IMR-90 (cell line): ENCODE data around the gene UBL4A. TPM values are rescaled to one million over a fixed set of nuclear protein-coding genes. Genes with fewer than 3 reads are reported as not detected.

Source experiments
- ATAC-seq: fragments of 200-7000 bp; cut with Tn5 transposase; 2 replicates; pipeline ENCODE4 v1.9.1; 2020; ENCODE audit warnings: low read depth, mild to moderate bottlenecking, moderate library complexity
- BruUV-seq: library from RNA; stranded (reverse); fragments of 400-500 nt; replicated peaks from 2 replicates; lab custom pipeline; 2021; lab: Mats Ljungman, UMichigan
- CTCF ChIA-PET: fragments of 300-600 bp; formaldehyde crosslinking; extraction: SDS; loops from one replicate; lab custom pipeline; 2021; ENCODE audit warnings: antibody characterized with exemption; lab: Yijun Ruan, JAX
- POLR2A ChIA-PET: fragments of 300-600 bp; sonication (Branson Sonifier 250); formaldehyde crosslinking; loops from one replicate; lab custom pipeline; 2022; ENCODE audit warnings: antibody characterized with exemption; ENCODE audit not compliant: unreplicated experiment; lab: Charles Lee
- DNase-seq: peaks from one replicate; pipeline ENCODE4 v3.0.0; 2013
- H2AFZ ChIP-seq: replicated peaks from 2 replicates; pipeline ENCODE3; 2013; ENCODE audit warnings: low read length, mild to moderate bottlenecking; ENCODE audit not compliant: poor library complexity
- H2AK5ac ChIP-seq: 2 replicates; pipeline ENCODE4 v1.6.1; 2013; ENCODE audit warnings: low read depth, low read length, inconsistent platforms
- H2AK9ac ChIP-seq: replicated peaks from 2 replicates; pipeline ENCODE3; 2013; ENCODE audit warnings: mild to moderate bottlenecking, low read depth, low read length, moderate library complexity; ENCODE audit not compliant: poor library complexity
- H2BK120ac ChIP-seq: 2 replicates; pipeline ENCODE4 v1.6.1; 2013; ENCODE audit warnings: low read depth, low read length, inconsistent platforms
- H2BK15ac ChIP-seq: 3 replicates; pipeline ENCODE4 v1.6.1; 2013; ENCODE audit warnings: low read depth, low read length, inconsistent platforms
- H2BK20ac ChIP-seq: 2 replicates; pipeline ENCODE4 v1.6.1; 2013; ENCODE audit warnings: low read depth, mild to moderate bottlenecking, inconsistent platforms, low read length, moderate library complexity
- H2BK5ac ChIP-seq: 2 replicates; pipeline ENCODE4 v1.6.1; 2013; ENCODE audit warnings: mild to moderate bottlenecking, low read depth, low read length, inconsistent platforms; ENCODE audit not compliant: poor library complexity, severe bottlenecking
- H3K14ac ChIP-seq: replicated peaks from 2 replicates; pipeline ENCODE4 v1.6.1; 2013; ENCODE audit warnings: low read depth, low read length, inconsistent platforms
- H3K18ac ChIP-seq: 2 replicates; pipeline ENCODE4 v1.6.1; 2013; ENCODE audit warnings: low read depth, low read length, control low read depth
- H3K23ac ChIP-seq: 2 replicates; pipeline ENCODE4 v1.6.1; 2013; ENCODE audit warnings: low read depth, low read length, inconsistent platforms
- H3K27ac ChIP-seq: 2 replicates; pipeline ENCODE4 v1.5.1; 2013; ENCODE audit warnings: mild to moderate bottlenecking, control low read depth, low read length; ENCODE audit not compliant: insufficient read depth
- H3K27me3 ChIP-seq: 2 replicates; pipeline ENCODE4 v1.6.1; 2013; ENCODE audit warnings: low read length; ENCODE audit not compliant: control insufficient read depth, insufficient read depth
- H3K36me3 ChIP-seq: 2 replicates; pipeline ENCODE4 v1.6.1; 2013; ENCODE audit warnings: low read length, mixed read lengths; ENCODE audit not compliant: control insufficient read depth, insufficient read depth
- H3K4ac ChIP-seq: 2 replicates; pipeline ENCODE4 v1.6.1; 2013; ENCODE audit warnings: low read depth, low read length, inconsistent platforms
- H3K4me1 ChIP-seq: 2 replicates; pipeline ENCODE4 v1.6.1; 2013; ENCODE audit warnings: low read length, mixed read lengths; ENCODE audit not compliant: control insufficient read depth, insufficient read depth
- H3K4me2 ChIP-seq: 2 replicates; pipeline ENCODE4 v1.6.1; 2013; ENCODE audit warnings: low read depth, mild to moderate bottlenecking, control low read depth, low read length, moderate library complexity
- H3K4me3 ChIP-seq: 2 replicates; pipeline ENCODE4 v1.5.1; 2013; ENCODE audit warnings: low read depth, mild to moderate bottlenecking, control low read depth, low read length, moderate library complexity; ENCODE audit not compliant: insufficient read depth
- H3K56ac ChIP-seq: 2 replicates; pipeline ENCODE4 v1.6.1; 2013; ENCODE audit warnings: low read length, inconsistent platforms; ENCODE audit not compliant: insufficient read depth; ENCODE audit errors: extremely low read depth
- H3K79me1 ChIP-seq, 2 experiments: 2 replicates each; pipeline ENCODE4 v1.6.1; 2013; ENCODE audit warnings: low read length in 2 of 2, inconsistent platforms in 1 of 2, low read depth in 1 of 2
- H3K9ac ChIP-seq: 2 replicates; pipeline ENCODE4 v1.6.1; 2013; ENCODE audit warnings: low read depth, low read length, control low read depth
- H3K9me1 ChIP-seq: 2 replicates; pipeline ENCODE4 v1.6.1; 2013; ENCODE audit warnings: low read length, inconsistent platforms; ENCODE audit not compliant: insufficient read depth
- H3K9me3 ChIP-seq: 2 replicates; pipeline ENCODE4 v1.6.1; 2013; ENCODE audit warnings: low read length; ENCODE audit not compliant: control insufficient read depth, insufficient read depth
- H4K20me1 ChIP-seq: 2 replicates; pipeline ENCODE4 v1.6.1; 2013; ENCODE audit warnings: low read length, inconsistent platforms; ENCODE audit not compliant: insufficient read depth
- H4K5ac ChIP-seq: 2 replicates; pipeline ENCODE4 v1.6.1; 2013; ENCODE audit warnings: mild to moderate bottlenecking, low read depth, low read length, control low read depth
- H4K8ac ChIP-seq, 2 experiments: 2 replicates each; pipeline ENCODE4 v1.6.1; 2013; ENCODE audit warnings: low read depth in 2 of 2, low read length in 2 of 2, control low read depth in 1 of 2, inconsistent platforms in 1 of 2
- H4K91ac ChIP-seq: 2 replicates; pipeline ENCODE4 v1.6.1; 2013; ENCODE audit warnings: low read depth, low read length, inconsistent platforms; ENCODE audit not compliant: insufficient read depth
- CEBPB ChIP-seq: IDR thresholded peaks from 2 replicates; pipeline ENCODE4 v1.6.1; 2012; ENCODE audit warnings: low read depth, low read length, improper control_type of control experiment
- CHD1 ChIP-seq: IDR thresholded peaks from 2 replicates; pipeline ENCODE4 v1.6.1; 2012; ENCODE audit warnings: low read depth, low read length, improper control_type of control experiment
- CTCF ChIP-seq: conservative IDR thresholded peaks from 2 replicates; pipeline ENCODE4 v1.5.1; 2012; ENCODE audit warnings: mild to moderate bottlenecking, low read depth, low read length, improper control_type of control experiment
- FOS ChIP-seq: fragments of 150-350 bp; IDR thresholded peaks from 2 replicates; pipeline ENCODE4 v1.6.1; 2016; ENCODE audit warnings: low read depth, low read length
- MAFK ChIP-seq: IDR thresholded peaks from 2 replicates; pipeline ENCODE4 v1.6.1; 2012; ENCODE audit warnings: low read depth, low read length, improper control_type of control experiment
- MAZ ChIP-seq: IDR thresholded peaks from 2 replicates; pipeline ENCODE4 v1.6.1; 2012; ENCODE audit warnings: low read depth, mild to moderate bottlenecking, low read length, improper control_type of control experiment, moderate library complexity, borderline replicate concordance
- MXI1 ChIP-seq: IDR thresholded peaks from 2 replicates; pipeline ENCODE4 v1.6.1; 2012; ENCODE audit warnings: low read depth, mild to moderate bottlenecking, low read length, moderate library complexity, borderline replicate concordance
- NFE2L2 ChIP-seq: fragments of 150-350 bp; IDR thresholded peaks from 2 replicates; pipeline ENCODE4 v1.6.1; 2016; ENCODE audit warnings: low read depth, mild to moderate bottlenecking, low read length
- POLR2A ChIP-seq: IDR thresholded peaks from 2 replicates; pipeline ENCODE4 v1.6.1; 2012; ENCODE audit warnings: mild to moderate bottlenecking, low read depth, low read length
- RCOR1 ChIP-seq: IDR thresholded peaks from 2 replicates; pipeline ENCODE4 v1.6.1; 2012; ENCODE audit warnings: mild to moderate bottlenecking, low read length, improper control_type of control experiment; ENCODE audit not compliant: insufficient replicate concordance
- WGBS, 2 experiments: methylation state at CpG; one replicate each; pipeline versions ENCODE4 v1.1.5 to v1.1.7; 2013; ENCODE audit warnings: missing lambda C conversion rate in 2 of 2; ENCODE audit not compliant: insufficient read length in 1 of 2; ENCODE audit errors: extremely low coverage in 2 of 2; 5-methylcytosine and 5-hydroxymethylcytosine counted together
- dilution Hi-C: fragments of 300-500 bp; cut with HindIII; formaldehyde crosslinking; loops from one replicate; pipeline ENCODE4 v1.14.3; 2018; ENCODE audit warnings: low sequenced_read_pairs; ENCODE audit not compliant: unreplicated experiment
- in situ Hi-C: fragments of 300-500 bp; cut with MboI; formaldehyde crosslinking; loops from 3 replicates; pipeline ENCODE4 v1.14.3; 2019; ENCODE audit warnings: low sequenced_read_pairs, inconsistent platforms, mixed read lengths
- intact Hi-C: fragments of 100-400 bp; cut with micrococcal nuclease; formaldehyde crosslinking; loops from 2 replicates; pipeline ENCODE4 v1.10.0; 2022
- polyA plus RNA-seq, 3 experiments: library from polyadenylated mRNA; depleted of rRNA; stranded (reverse); fragments of >200 nt; gene quantifications; 2 replicates each; pipeline ENCODE4 v1.2.3, GENCODE V29; 2012; ENCODE audit warnings: low replicate concordance in 1 of 3
- total RNA-seq: library from RNA; depleted of rRNA; stranded (reverse); fragments of >200 nt; gene quantifications from 2 replicates; pipeline ENCODE4 v1.2.3, GENCODE V29; 2012

The UBL4A gene
- total and polyA plus RNA-seq, 2 of the 4 experiments (the other 2 are of a cell fraction), result 24.6 to 28.3 TPM

GRCh38 chrX:154437971-154438893, 48.2 kb downstream of the UBL4A start:
- Histone ChIP-seq H3K9me3 (no peaks in the 10 kb centered on the region; the same call in 1 of the 2 replicates), H4K8ac (peak overlapping the region; percentile 13 to 86; a peak in 2 of 4 replicates), H3K27me3 (no peaks in the 10 kb centered on the region), H2BK120ac (no peak overlapping the region), H2AK5ac (peak overlapping the region; percentile 81), H3K9ac (peak overlapping the region; percentile 86), H3K36me3 (peaks cover 52% of the 10 kb centered on the region), H2BK20ac (no peak overlapping the region), H3K4me1 (peaks cover 3% of the 10 kb centered on the region), H3K9me1 (no peaks in the 10 kb centered on the region), H2AFZ (peak overlapping the region; percentile 43), H3K4me2 (peak overlapping the region; percentile 95), H3K56ac (peak overlapping the region; percentile 71), H3K27ac (peak overlapping the region; percentile 95), H4K5ac (peak overlapping the region; percentile 35), H3K4ac (peak overlapping the region; percentile 89), H2BK5ac (peak overlapping the region; percentile 100), H3K79me1 (peaks cover 0 to 12% of the 10 kb centered on the region in 2 experiments; a peak in 1 of 4 replicates), H3K23ac (peak overlapping the region; percentile 33), H2AK9ac (peak overlapping the region; percentile 78), H3K4me3 (peak overlapping the region; percentile 98), H3K18ac (no peak overlapping the region), H4K91ac (peak overlapping the region; percentile 56), H3K14ac (peak overlapping the region; percentile 48), H4K20me1 (peaks cover 14% of the 10 kb centered on the region), H2BK15ac (no peak overlapping the region; the same call in 2 of the 3 replicates)
- ChIA-PET CTCF (interaction anchor here (0.6 kb wide), 1 partner anchor 14 kb away, joined by 5 read pairs; no protein-coding TSS in a partner anchor), POLR2A (interaction anchor here (1.5 kb wide), 1 partner anchor 9 kb away, joined by 3 read pairs; no protein-coding TSS in a partner anchor)
- dilution Hi-C loops, result no loop called here
- TF ChIP-seq MAZ (no peak), POLR2A (no peak), NFE2L2 (no peak), MAFK (no peak), MXI1 (no peak), RCOR1 (no peak), CEBPB (no peak), CHD1 (no peak), CTCF (no peak), FOS (no peak)
- 52% methylated on average over 6 of the region's 28 CpGs; no CpG with 5 or more reads in 1 of the 2 experiments for WGBS, 2 experiments
- in situ Hi-C loops, result no loop called here
- peak; percentile 2; the same call in 1 of the 2 replicates for ATAC-seq
- DNase-seq, result no peak
- no TSS peak for BruUV-seq
- intact Hi-C loops, result no loop called here
